Measurements from ENCODE around the gene KPNA5.

Gene KPNA5

DNA sequence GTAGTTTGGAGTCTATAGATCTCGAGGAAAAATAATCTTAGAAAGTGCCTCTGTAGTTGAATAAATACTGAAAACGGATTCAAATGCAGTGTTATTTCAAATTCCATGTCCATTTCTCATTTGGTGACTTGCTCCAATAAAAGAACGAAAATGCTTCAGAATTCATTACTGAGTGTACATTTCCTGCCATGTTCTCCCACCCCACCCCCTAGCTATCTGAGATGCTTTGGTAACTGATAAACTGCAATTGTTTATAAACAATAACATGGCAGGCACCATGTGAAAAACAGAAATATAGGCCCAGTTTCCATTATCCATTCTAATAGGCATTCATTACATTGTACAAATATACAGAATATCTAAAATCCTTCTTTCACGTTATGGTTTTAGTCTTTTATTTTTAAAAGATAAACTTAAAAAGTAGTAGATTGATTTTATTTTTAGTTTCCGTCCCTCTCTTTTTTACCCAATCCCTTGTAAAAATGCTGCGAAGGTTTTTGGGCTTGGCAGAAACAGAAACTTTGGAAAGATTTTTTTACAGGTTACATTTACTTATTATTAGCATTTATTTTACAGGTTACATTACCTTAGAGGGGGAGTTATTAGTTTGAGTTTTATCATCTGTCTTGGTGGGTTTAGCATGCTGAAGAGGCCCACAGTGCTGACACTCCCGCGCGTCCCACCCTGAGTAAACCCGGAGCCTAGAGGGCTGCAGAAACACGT lies 83.1 kb downstream of the KPNA5 start:
- TF ChIP-seq GATA3 (IDR thresholded peaks at IDR 0.05; ENCODE audit: low read depth, low read length), result no peak
- TF ChIP-seq GATA2 (IDR thresholded peaks at IDR 0.05; ENCODE audit: low read depth, low read length), result no peak

DNA sequence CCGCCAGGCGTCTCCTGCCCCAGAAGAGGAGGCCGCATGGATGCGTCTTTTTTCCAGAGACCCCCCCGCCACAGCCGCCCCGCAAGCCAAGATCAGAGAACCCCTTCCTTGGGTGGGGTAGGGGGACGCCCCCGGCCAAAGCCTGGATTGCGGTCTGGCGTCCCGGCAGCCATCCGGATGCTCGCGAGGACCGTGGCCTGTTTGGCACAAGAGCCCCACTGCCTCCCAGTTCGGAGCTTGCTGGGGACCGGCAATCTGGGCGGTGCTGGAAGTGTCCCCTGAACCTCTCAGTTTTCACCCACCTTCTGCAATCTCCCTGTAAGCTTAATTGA lies 83.6 kb downstream of the KPNA5 start:
- no peak for TF ChIP-seq GATA2 (IDR thresholded peaks at IDR 0.05; ENCODE audit: low read depth, low read length)
- TF ChIP-seq GATA3 (IDR thresholded peaks at IDR 0.05; ENCODE audit: low read depth, low read length), result no peak

DNA sequence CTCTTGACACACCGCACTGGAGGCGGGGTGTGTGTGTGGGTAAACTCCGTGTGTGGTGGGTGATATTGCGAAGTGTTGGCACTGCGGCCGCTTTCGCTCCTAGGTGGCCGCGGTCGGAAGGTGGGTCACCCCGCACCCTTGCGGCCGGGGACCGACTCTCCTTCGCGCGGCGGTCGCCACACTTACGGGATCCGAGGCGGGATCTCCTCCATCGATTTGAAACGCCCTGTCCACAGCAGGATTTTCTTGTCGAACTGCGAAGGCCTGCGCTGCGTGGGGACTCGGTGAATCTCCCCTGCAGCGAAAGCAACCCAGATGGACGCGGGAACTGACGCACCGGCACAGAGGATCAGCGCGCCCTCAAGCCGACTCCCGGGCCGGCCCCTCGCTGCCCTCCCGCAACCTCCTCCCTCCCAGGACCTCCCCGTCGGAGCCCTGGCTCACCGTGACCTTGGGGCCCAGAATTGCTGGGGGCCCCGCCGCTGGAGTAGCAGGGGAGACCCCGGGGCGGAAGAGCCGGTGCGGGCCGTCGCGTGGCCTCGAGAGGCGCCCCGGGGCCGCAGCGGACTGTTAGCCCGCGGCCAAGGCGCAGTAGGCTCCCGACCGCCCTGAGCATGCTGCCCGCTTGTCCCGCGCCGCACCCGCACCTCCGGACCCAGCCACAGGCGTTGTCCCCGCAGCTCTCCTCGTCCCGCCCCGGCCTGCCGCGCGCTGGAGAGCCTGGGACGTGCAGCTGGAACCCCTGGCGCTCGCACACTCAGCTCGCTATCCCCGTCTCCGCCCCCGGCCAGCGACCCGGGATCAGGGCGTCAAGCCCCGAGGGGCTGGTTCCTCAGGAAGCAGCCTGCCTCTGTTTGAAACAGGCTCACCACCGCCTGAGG lies 84.2 kb downstream of the KPNA5 start, which contains the start of gene FAM162B:
FAM162B (minus strand) TSS at position 759 of the 881 bp plus-strand sequence; CDS start at position 616, 143 bp downstream.
- TF ChIP-seq GATA2 (IDR thresholded peaks at IDR 0.05; ENCODE audit: low read depth, low read length) (no peak), GATA3 (IDR thresholded peaks at IDR 0.05; ENCODE audit: low read depth, low read length) (no peak)

GRCh38 chr6:116766506-116767176 lies 85.6 kb downstream of the KPNA5 start:
- TF ChIP-seq GATA2 (IDR thresholded peaks at IDR 0.05; ENCODE audit: low read depth, low read length) (no peak), GATA3 (IDR thresholded peaks at IDR 0.05; ENCODE audit: low read depth, low read length) (no peak)

DNA sequence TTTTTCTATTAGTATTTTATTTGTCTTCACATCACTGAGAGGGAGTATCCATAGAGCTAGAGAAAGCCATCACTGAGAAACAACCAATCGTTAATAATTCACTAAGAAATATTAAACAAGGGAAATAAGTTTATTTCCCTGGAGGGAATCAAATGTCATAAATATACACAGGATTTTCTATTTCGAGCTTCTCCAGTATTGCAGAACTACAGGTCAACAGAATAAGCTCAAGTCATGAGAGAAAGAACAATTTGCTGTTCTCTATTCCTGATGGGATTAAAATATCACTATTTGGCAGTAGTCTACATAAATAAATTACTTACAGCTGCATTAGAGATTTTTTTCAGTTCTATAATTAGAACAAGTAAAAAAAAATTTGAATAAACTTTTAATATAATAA lies 86.7 kb downstream of the KPNA5 start:
- TF ChIP-seq GATA3 (IDR thresholded peaks at IDR 0.05; ENCODE audit: low read depth, low read length) (no peak), GATA2 (IDR thresholded peaks at IDR 0.05; ENCODE audit: low read depth, low read length) (no peak)

DNA sequence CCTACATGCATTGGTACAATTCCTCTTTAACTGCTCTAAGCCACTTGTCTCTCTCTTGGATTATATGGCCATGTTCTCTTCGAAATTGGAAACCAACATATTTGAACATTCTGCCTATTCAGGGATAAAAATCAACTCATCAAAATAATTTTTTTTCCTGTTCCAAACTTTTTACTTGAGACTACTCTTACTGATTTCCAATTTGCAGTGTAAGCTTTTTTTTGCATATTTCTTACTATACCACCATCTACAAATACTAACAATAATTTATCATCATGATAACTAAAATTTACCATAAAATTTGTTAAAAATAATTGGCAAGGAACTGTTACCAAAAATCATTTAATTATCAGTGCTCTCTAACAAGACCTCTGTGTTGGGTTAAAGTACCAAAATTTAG lies 91.4 kb downstream of the KPNA5 start:
- TF ChIP-seq GATA2 (IDR thresholded peaks at IDR 0.05; ENCODE audit: low read depth, low read length) (no peak), GATA3 (IDR thresholded peaks at IDR 0.05; ENCODE audit: low read depth, low read length) (no peak)

DNA sequence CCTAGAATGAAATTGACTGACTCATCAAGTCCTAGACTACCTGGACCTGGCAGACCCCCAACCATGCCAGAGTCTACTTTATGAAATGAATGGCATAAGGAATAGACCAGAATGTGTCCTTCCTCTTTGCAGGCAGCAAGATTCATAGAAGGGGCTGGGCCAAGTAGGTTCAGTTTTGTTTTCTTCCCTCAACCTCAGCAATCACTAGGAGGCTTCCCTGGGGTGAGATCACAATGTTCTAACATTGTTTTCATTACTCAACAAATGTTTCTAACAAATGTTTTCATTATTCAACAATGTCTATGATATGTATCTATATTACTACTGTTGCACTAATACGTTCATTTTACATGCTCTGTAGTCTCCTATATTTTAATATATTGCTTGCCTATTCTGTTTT lies 92.9 kb downstream of the KPNA5 start:
- TF ChIP-seq GATA3 (IDR thresholded peaks at IDR 0.05; ENCODE audit: low read depth, low read length) (no peak), GATA2 (IDR thresholded peaks at IDR 0.05; ENCODE audit: low read depth, low read length) (no peak)

- TF ChIP-seq GATA3 (IDR thresholded peaks at IDR 0.05; ENCODE audit: low read depth, low read length), result no peak
- TF ChIP-seq GATA2 (IDR thresholded peaks at IDR 0.05; ENCODE audit: low read depth, low read length), result no peak
Measured at GRCh38 chr6:116779573-116780164, 98.7 kb downstream of the KPNA5 start.

- TF ChIP-seq GATA3 (IDR thresholded peaks at IDR 0.05; ENCODE audit: low read depth, low read length) (no peak), GATA2 (IDR thresholded peaks at IDR 0.05; ENCODE audit: low read depth, low read length) (no peak)
Measured at GRCh38 chr6:116783852-116784251, 102.8 kb downstream of the KPNA5 start.
